ENCODE results near the gene PSME3. TPM values are rescaled to one million over a fixed set of nuclear protein-coding genes. Genes with fewer than 3 reads are reported as not detected.

PSME3 gene
- total RNA-seq, 1 donor from 2014 or later: 62.6 TPM

DNA sequence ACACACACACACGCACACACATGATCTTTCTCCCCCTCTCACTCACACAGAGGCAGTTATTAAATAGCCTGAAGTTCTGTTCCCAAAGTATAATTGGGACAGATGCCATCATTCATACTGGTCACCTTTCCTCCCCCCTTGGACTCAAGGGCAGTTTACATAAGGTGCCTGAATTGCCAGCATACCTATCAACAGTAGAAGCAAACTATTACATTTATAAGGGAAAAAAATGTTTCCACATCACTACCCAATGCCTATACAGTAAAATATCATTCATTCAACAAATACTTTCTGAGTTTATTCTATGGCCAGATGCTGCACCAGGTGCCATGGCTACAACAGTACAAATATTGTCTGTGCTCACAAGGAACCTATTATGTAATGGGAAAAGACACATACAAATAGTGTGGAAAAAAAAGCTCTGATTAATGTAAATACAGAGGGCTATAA is 28.3 kb upstream of the PSME3 start:
- TF ChIP-seq, protein P1, sequence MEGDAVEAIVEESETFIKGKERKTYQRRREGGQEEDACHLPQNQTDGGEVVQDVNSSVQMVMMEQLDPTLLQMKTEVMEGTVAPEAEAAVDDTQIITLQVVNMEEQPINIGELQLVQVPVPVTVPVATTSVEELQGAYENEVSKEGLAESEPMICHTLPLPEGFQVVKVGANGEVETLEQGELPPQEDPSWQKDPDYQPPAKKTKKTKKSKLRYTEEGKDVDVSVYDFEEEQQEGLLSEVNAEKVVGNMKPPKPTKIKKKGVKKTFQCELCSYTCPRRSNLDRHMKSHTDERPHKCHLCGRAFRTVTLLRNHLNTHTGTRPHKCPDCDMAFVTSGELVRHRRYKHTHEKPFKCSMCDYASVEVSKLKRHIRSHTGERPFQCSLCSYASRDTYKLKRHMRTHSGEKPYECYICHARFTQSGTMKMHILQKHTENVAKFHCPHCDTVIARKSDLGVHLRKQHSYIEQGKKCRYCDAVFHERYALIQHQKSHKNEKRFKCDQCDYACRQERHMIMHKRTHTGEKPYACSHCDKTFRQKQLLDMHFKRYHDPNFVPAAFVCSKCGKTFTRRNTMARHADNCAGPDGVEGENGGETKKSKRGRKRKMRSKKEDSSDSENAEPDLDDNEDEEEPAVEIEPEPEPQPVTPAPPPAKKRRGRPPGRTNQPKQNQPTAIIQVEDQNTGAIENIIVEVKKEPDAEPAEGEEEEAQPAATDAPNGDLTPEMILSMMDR (IDR thresholded peaks at IDR 0.05; ENCODE audit: borderline replicate concordance): no peak
- H3K36me3 ChIP-seq: peaks cover 7% of the 10 kb centered on the region
- no peaks in the 10 kb centered on the region for H3K4me1 ChIP-seq
- intact Hi-C loops (cut with micrococcal nuclease): no loop called here
- H3K27ac ChIP-seq (replicated peaks): no peak overlapping the region
- DNase-seq: no peak
- no peak overlapping the region for H3K4me3 ChIP-seq
- no peaks in the 10 kb centered on the region for H3K9me3 ChIP-seq (replicated peaks)
- no peaks in the 10 kb centered on the region for H3K27me3 ChIP-seq (ENCODE audit: low read depth)

DNA sequence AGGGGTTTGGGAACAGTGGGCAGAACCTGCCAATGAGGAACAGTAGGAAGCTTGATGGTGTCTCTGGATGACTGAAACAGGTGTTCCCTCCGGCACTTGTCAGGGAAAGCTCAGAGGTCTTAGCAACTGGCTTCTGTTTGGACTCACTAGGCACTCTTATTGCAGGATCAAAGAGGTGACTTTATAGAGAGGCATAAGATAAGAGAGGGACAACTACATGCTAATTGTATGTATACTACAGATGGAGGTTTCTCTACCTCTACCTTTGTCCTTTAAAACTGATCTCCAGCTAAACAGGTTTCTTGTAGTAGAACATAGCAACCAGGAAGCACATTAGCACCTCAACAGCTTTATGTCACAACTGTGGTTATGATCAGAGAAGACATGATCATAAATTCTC is 26.9 kb upstream of the PSME3 start:
- Histone ChIP-seq H3K4me3 (no peak overlapping the region), H3K27me3 (ENCODE audit: low read depth) (no peaks in the 10 kb centered on the region), H3K4me1 (no peaks in the 10 kb centered on the region), H3K36me3 (peaks cover 20% of the 10 kb centered on the region), H3K9me3 (replicated peaks) (no peaks in the 10 kb centered on the region), H3K27ac (replicated peaks) (no peak overlapping the region)
- no peak for DNase-seq
- intact Hi-C loops (cut with micrococcal nuclease): no loop called here
- TF ChIP-seq, protein P1 (IDR thresholded peaks at IDR 0.05; ENCODE audit: borderline replicate concordance): no peak

DNA sequence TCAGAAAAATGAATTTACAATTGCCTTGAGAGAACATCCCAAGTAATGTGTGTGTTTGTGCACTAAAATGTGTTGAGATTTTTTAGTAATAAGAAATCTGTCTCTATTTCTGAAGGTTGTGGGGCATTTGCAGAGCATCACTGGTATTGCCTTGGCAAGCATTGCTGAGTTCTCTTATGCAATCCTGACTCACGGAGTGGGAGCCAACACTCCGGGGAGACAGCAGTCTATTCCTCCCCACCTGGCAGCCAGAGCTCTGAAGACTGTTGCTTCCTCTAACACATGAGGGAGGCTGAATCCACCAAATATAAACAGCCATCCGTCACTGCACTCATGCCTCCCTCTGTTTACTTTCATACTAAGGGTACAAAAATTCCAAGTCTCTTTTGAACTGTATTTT is 23.9 kb upstream of the PSME3 start:
- H3K27ac ChIP-seq (replicated peaks): no peak overlapping the region
- H3K36me3 ChIP-seq: peaks cover 47% of the 10 kb centered on the region
- TF ChIP-seq, protein P1 (IDR thresholded peaks at IDR 0.05; ENCODE audit: borderline replicate concordance): no peak
- no peak for DNase-seq
- H3K4me1 ChIP-seq: no peaks in the 10 kb centered on the region
- no peaks in the 10 kb centered on the region for H3K9me3 ChIP-seq (replicated peaks)
- no peak overlapping the region for H3K4me3 ChIP-seq
- intact Hi-C loops (cut with micrococcal nuclease): no loop called here
- H3K27me3 ChIP-seq (ENCODE audit: low read depth): no peaks in the 10 kb centered on the region

DNA sequence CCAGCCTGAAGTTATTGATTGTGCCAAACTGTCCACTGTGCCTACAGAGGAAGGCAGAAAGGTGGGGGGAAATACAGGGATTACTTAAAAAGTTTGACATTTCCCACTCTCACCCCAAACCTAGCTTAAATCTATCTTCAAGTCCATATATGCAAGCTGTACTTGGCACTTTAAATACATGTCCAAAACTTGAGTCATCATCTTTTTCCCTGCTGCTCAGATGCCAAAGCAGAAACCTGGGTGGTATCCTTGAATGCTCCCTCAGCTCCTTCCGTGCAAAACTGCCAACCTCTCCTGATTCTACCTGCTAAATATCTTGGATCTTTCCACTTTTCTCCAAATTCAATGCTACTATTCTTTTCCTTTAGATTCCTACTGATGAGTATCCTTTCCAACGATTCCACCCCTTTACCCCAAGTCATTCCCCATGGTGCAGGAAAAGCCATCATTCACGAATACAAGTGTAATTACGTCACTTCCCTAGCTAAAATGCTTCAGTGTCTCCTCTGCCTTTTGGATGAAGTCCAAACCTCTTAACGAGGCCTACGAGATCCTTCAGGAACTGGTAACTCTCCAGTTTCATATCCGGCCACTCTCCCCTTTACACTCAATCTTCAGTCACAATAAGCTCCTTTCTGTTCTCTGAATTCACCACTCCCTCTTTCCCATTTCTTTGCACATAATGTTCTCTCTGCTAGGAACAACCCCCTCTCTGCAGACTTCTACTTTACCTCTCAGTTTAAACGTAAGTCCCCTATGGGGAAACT is 18.4 kb upstream of the PSME3 start:
- H3K27me3 ChIP-seq (ENCODE audit: low read depth): no peaks in the 10 kb centered on the region
- TF ChIP-seq, protein P1 (IDR thresholded peaks at IDR 0.05; ENCODE audit: borderline replicate concordance): no peak
- peaks cover 12% of the 10 kb centered on the region for H3K4me1 ChIP-seq
- intact Hi-C loops (cut with micrococcal nuclease): no loop called here
- DNase-seq: no peak
- H3K4me3 ChIP-seq: no peak overlapping the region
- H3K36me3 ChIP-seq: peaks cover 97% of the 10 kb centered on the region
- H3K9me3 ChIP-seq (replicated peaks): no peaks in the 10 kb centered on the region
- H3K27ac ChIP-seq (replicated peaks): peak overlapping the region; percentile 49

DNA sequence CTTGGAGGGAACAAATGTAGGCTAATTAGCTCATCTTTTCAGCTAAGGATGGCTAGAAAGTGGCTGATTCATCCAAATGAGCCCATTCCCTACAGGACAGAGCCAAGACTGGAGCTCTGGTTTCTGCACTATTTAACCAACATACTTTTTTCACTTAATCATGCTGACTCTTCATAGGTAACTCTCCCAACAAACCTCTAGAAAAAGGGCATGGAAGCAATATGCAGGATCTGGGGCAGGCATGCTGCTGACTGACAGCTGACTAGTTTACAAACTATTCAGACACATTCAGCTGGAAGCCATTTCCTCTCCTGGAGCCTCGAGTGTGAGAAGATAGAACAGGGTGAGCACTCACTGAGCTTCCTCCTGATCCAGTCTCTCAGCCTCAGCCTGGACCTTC is 15.3 kb upstream of the PSME3 start:
- Histone ChIP-seq H3K27ac (replicated peaks) (no peak overlapping the region), H3K9me3 (replicated peaks) (no peaks in the 10 kb centered on the region), H3K27me3 (ENCODE audit: low read depth) (no peaks in the 10 kb centered on the region), H3K36me3 (peaks cover 98% of the 10 kb centered on the region), H3K4me3 (no peak overlapping the region), H3K4me1 (peaks cover 19% of the 10 kb centered on the region)
- no peak for DNase-seq
- intact Hi-C loops (cut with micrococcal nuclease): no loop called here
- TF ChIP-seq, protein P1 (IDR thresholded peaks at IDR 0.05; ENCODE audit: borderline replicate concordance): no peak

Data from left ventricle myocardium inferior (tissue), 1 donor.